Brain pericyte (primary cell): Measurements from ENCODE around the gene DKK1.
"Not testable (repeated sequence)": the region's sequence is repeated elsewhere in the genome, so short reads cannot be mapped to it uniquely, and the experiment has no call there.

Source experiments
- DNase-seq: peaks from one replicate; pipeline ENCODE4 v3.0.0-alpha.2; 2012; ENCODE audit warnings: low read depth, low spot score

The DKK1 gene

GRCh38 chr10:52318136-52318701 is 4.1 kb downstream of the DKK1 start:
- no peak for DNase-seq

GRCh38 chr10:52318822-52319464 is 4.9 kb downstream of the DKK1 start:
- DNase-seq: no peak

DNA sequence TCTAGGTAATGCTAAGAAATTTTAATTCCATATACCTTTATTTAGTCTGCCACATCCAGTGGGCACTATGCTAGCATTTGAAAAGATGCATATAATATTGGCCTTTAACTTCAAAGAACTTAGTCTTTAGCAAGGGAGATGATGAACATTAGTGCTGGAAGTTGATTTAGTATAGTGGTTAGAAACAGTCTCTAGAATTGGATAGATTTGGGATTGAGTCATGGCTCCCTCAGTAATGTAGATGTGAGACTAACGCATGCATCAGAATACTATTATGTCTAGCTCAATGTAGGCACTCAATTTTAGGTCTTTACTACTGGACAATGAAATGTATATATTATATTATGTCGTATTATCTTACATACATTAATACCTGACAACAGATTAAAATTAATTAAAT is 5.8 kb downstream of the DKK1 start:
- DNase-seq: no peak

GRCh38 chr10:52322323-52322722 is 8.2 kb downstream of the DKK1 start:
- no peak for DNase-seq

DNA sequence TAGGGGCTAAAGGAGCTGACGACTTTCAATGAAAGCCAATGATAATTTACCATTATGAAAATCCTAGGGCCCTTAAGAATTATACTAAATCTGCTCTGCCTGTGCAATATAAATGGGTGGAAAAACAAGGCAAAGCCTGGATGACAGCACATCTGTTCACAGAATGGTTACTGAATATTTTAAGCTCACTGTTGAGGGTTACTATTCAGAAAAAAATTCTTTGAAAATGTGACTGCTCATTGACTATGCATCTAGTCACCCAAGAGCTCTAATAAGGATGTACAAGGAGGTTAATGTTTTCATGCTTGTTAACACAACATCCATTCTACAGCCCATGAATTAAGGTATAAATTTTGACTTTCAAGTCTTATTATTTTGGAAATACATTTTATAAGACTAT is 8.9 kb downstream of the DKK1 start:
- DNase-seq: no peak

DNA sequence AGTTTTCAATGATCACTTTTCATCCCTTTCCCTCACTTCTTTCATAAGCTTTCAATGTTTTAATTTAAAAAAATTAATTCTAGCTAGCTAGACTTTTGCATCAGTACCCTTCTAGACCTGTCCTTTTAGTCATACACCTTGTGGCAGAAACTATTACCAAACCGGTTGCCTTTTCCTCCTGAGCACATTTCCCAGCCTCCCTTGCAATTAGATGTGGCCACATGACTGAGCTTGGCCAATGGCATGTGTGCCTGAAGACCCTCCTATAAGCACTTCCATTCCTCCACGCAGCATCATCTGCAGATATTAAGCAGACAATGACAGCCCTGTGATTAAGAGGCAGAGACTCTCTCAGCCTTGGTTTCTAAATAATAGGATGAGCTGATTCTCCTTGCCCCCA is 12.3 kb downstream of the DKK1 start:
- no peak for DNase-seq

- no peak for DNase-seq
Measured at GRCh38 chr10:52331638-52332364, 17.7 kb downstream of the DKK1 start.

GRCh38 chr10:52332815-52333214 is 18.7 kb downstream of the DKK1 start:
- no peak for DNase-seq

DNA sequence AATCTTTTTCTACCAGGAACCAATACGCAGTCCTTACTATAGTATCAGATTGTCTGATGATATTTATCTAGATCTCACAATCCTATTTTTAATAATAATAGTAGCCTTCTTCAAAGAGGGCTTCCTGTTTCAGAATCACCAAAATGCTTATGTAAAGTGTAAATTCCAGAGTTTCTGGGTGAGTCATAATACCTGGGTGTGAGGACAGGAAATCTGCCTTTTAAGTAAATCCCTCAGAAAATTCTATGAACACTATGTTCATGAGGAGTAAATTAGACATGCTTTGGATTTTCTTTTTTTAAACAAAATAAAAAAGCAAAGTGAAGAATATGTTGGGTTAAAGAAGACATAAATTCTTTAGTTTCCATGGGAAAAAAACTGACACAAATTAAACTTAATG is 20.5 kb downstream of the DKK1 start:
- DNase-seq: no peak

GRCh38 chr10:52335665-52336064 is 21.6 kb downstream of the DKK1 start:
- DNase-seq: no peak

- DNase-seq: no peak
Measured at GRCh38 chr10:52337225-52337624, 23.1 kb downstream of the DKK1 start.

GRCh38 chr10:52343439-52343838 is 29.4 kb downstream of the DKK1 start:
- DNase-seq: no peak

DNA sequence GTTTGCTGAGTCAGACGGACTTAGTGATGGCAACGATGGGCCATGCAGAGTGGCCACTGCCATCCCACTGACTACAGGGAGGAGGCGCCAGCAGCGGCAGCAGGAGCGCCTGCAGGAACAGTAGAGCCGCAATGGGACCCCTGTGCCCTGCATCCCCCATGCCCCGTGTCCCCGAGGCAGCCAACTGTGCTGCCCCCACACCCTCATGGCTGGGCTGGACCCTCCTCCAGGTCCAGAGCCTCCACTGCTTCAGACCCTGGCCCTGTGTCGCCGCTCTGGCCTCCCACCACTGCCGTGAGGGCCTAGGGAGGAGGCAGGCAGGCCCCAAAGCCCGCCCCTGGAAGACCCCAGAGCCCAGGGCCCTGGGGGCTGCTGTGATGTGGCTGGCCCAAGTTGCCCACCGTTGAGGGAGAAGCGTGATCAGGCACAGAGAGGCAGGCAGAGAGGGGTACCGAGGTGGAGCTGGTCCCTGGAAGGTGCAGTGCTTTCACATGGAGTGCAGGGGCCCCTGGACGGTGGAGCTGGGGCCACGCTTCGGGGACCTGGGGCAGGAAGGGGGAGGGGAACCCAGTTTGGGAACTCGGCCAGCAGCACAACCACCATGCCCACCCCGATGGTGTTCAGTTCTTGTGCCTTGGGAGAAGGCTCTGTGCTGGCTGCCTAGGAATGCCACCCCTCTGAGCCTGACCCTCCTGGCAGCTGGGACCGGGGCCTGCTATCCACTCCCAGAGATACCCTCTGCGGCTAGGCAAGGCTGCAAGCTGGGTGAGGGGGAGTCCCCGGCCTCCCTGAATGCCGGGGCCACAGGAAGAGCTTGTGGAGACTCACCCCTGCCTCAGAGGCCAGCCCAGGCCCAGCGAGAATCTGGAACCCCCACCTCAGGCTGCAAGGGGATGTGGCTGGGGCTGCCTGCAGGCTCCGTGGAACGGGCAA is 32.6 kb downstream of the DKK1 start:
- no peak for DNase-seq

GRCh38 chr10:52347327-52347667 is 33.2 kb downstream of the DKK1 start:
- DNase-seq: no peak

- no peak for DNase-seq
Measured at GRCh38 chr10:52348037-52348564, 34.0 kb downstream of the DKK1 start.

GRCh38 chr10:52351914-52352330 is 37.8 kb downstream of the DKK1 start:
- DNase-seq: no peak

DNA sequence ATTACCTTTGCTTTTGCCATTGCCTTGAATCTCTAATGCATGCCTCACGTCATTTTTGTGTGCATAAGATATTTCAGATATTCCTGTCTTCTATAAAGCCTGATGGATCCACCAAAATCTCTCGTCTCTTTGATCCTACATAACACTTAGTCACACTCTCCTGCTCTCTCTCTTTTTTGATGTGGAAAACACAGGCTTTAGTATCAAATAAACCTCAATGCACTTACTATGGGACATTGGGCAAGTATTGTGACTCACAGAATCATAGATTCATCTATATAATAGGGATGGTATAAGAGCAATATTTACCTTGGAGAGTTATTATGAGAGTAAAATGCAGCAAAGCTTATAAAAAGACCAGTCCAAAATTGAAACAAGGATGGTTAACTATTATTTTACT is 39.1 kb downstream of the DKK1 start:
- DNase-seq: no peak

- DNase-seq: no peak
Measured at GRCh38 chr10:52353960-52354394, 39.9 kb downstream of the DKK1 start.

GRCh38 chr10:52357971-52358370 is 43.9 kb downstream of the DKK1 start:
- no peak for DNase-seq

GRCh38 chr10:52359441-52359840 is 45.4 kb downstream of the DKK1 start:
- no peak for DNase-seq

DNA sequence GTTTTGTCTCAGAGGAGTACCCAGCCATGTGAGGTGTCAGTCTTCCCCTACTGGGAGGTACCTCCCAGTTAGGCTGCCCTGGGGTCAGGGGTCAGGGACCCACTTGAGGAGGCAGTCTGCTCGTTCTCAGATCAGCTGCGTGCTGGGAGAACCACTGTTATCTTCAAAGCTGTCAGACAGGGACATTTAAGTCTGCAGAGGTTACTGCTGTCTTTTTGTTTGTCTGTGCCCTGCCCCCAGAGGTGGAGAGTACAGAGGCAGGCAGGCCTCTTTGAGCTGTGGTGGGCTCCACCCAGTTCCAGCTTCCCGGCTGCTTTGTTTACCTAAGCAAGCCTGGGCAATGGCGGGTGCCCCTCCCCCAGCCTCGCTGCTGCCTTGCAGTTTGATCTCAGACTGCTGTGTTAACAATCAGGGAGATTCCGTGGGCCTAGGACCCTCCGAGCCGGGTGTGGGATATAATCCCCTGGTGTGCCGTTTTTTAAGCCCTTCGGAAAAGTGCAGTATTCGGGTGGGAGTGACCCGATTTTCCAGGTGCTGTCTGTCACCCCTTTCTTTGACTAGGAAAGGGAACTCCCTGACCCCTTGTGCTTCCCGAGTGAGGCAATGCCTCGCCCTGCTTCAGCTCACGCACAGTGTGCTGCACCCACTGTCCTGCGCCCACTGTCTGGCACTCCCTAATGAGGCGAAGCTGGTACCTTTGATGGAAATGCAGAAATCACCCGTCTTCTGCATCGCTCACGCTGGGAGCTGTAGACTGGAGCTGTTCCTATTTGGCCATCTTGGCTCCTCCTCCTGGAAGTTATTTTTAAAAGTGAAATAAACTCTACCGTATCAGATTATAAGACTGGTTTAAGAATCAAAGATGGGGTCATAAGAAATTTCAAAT is 51.7 kb downstream of the DKK1 start:
- not testable (repeated sequence) for DNase-seq
